HG03175 (cell line): ENCODE data around the gene TCF7.
A peak's percentile ranks its signal among the peaks of the same experiment; 100 is the strongest.

Experiments used
- ATAC-seq: cut with Tn5 transposase; IDR thresholded peaks from one replicate; pipeline ENCODE4 v1.9.1; 2021; ENCODE audit warnings: mild to moderate bottlenecking, moderate library complexity; ENCODE audit not compliant: unreplicated experiment

Gene TCF7

GRCh38 chr5:134111741-134112647 is 2.5 kb upstream of the TCF7 start:
- ATAC-seq = no peak

GRCh38 chr5:134112726-134113362 is 1.6 kb upstream of the TCF7 start:
- no peak for ATAC-seq

GRCh38 chr5:134113363-134113889 is 1.1 kb upstream of the TCF7 start:
- no peak for ATAC-seq

- peak; percentile 2 for ATAC-seq
Measured at GRCh38 chr5:134114886-134115805, 665 bp downstream of the TCF7 start.

- no peak for ATAC-seq
Measured at GRCh38 chr5:134115806-134116175, 1.3 kb downstream of the TCF7 start.

GRCh38 chr5:134116286-134116685 is 1.8 kb downstream of the TCF7 start:
- no peak for ATAC-seq

- no peak for ATAC-seq
Measured at GRCh38 chr5:134116789-134117761, 2.6 kb downstream of the TCF7 start.

GRCh38 chr5:134118212-134118835 is 3.8 kb downstream of the TCF7 start:
- ATAC-seq = no peak

GRCh38 chr5:134119720-134120119 is 5.2 kb downstream of the TCF7 start:
- no peak for ATAC-seq

- no peak for ATAC-seq
Measured at GRCh38 chr5:134120386-134121138, 6.1 kb downstream of the TCF7 start.

- no peak for ATAC-seq
Measured at GRCh38 chr5:134122530-134122929, 8.0 kb downstream of the TCF7 start.

- no peak for ATAC-seq
Measured at GRCh38 chr5:134123360-134123759, 8.9 kb downstream of the TCF7 start.

GRCh38 chr5:134124289-134125038 is 10.0 kb downstream of the TCF7 start:
- no peak for ATAC-seq

GRCh38 chr5:134125039-134126015 is 10.8 kb downstream of the TCF7 start:
- ATAC-seq = no peak

- ATAC-seq = peak; percentile 56
Measured at GRCh38 chr5:134127376-134127861, 12.9 kb downstream of the TCF7 start.

- no peak for ATAC-seq
Measured at GRCh38 chr5:134127988-134128647, 13.6 kb downstream of the TCF7 start.
